HUES64 (cell line): ENCODE data around the gene IFFO2.

ENCODE experiments used
- H3K27ac ChIP-seq: 2 replicates; pipeline ENCODE4 v1.7.0; 2013; ENCODE audit warnings: low read depth, low read length, inconsistent platforms
- H3K27me3 ChIP-seq: 2 replicates; pipeline ENCODE4 v1.6.1; 2013; ENCODE audit warnings: mild to moderate bottlenecking, low read length; ENCODE audit not compliant: insufficient read depth
- H3K36me3 ChIP-seq: 2 replicates; pipeline ENCODE4 v1.6.1; 2013; ENCODE audit warnings: mild to moderate bottlenecking, low read length; ENCODE audit not compliant: insufficient read depth
- H3K4me1 ChIP-seq: 2 replicates; pipeline ENCODE4 v1.6.1; 2013; ENCODE audit warnings: mild to moderate bottlenecking, low read length, moderate library complexity; ENCODE audit not compliant: insufficient read depth
- H3K4me3 ChIP-seq: 2 replicates; pipeline ENCODE4 v1.5.1; 2013; ENCODE audit warnings: mild to moderate bottlenecking, low read length, moderate library complexity
- H3K9ac ChIP-seq: 2 replicates; pipeline ENCODE4 v1.6.1; 2013; ENCODE audit warnings: mild to moderate bottlenecking, low read depth, low read length
- H3K9me3 ChIP-seq: 2 replicates; pipeline ENCODE4 v1.6.1; 2013; ENCODE audit warnings: low read depth, low read length; ENCODE audit not compliant: insufficient read depth
- WGBS: fragments of 150-250, 120-280 bp; methylation state at CpG from one replicate; pipeline ENCODE4 v1.1.7; 2013; ENCODE audit warnings: missing lambda C conversion rate; 5-methylcytosine and 5-hydroxymethylcytosine counted together

Gene IFFO2

DNA sequence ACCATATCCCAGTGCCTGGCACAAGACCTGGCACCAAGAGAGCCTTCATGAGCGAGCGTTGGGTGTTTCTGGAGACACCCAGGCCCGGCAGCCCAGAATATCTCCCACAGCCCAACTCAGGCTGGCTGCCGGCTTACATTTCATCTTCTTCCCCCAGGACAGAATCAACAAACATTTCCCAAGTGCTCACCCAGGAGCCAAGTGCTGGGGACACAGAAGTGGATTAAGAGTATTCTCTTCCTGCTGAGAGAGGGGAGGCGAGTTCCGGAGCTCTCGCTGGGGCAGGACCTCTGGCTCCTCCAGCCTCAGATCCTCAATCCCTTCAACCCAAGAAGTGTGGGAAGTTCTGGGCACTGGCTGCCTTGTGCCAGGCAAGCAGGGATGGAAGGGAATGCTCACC lies 23.6 kb downstream of the IFFO2 start:
- H3K4me1 ChIP-seq, result peaks cover 12% of the 10 kb centered on the region; the same call in 1 of the 2 replicates
- H3K9ac ChIP-seq, result no peak overlapping the region
- H3K4me3 ChIP-seq, result no peak overlapping the region
- H3K27me3 ChIP-seq, result no peaks in the 10 kb centered on the region
- no peaks in the 10 kb centered on the region for H3K36me3 ChIP-seq
- H3K27ac ChIP-seq, result no peak overlapping the region
- 54% methylated on average over 7 of the region's 7 CpGs for WGBS
- no peaks in the 10 kb centered on the region for H3K9me3 ChIP-seq

DNA sequence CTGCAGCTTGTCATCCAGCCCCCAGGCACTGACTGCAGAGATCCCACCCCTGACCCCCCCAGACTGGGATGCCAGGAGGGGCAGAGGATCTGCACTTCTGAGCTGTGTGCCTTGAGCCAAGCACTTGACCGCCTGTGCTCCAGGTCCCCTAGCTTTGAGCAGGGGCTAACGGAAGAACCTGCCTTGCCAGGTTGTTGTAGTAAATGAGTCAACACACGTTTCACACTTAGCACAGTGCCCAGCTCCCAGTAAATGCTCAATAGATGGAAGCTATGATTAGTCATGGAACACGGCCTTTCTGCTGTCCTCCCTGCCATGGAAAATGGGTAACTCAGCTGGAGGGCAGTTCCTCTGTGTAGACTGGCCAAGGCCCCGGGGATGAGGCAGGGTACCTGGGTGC lies 24.1 kb downstream of the IFFO2 start:
- Histone ChIP-seq H3K9ac (no peak overlapping the region), H3K27me3 (no peaks in the 10 kb centered on the region), H3K4me1 (peaks cover 12% of the 10 kb centered on the region; the same call in 1 of the 2 replicates), H3K36me3 (no peaks in the 10 kb centered on the region), H3K9me3 (no peaks in the 10 kb centered on the region), H3K27ac (no peak overlapping the region), H3K4me3 (no peak overlapping the region)
- WGBS, result 69% methylated on average over 5 of the region's 5 CpGs

- Histone ChIP-seq H3K27ac (no peak overlapping the region), H3K9ac (no peak overlapping the region), H3K9me3 (no peaks in the 10 kb centered on the region), H3K27me3 (no peaks in the 10 kb centered on the region), H3K4me1 (peaks cover 12% of the 10 kb centered on the region; the same call in 1 of the 2 replicates), H3K36me3 (no peaks in the 10 kb centered on the region), H3K4me3 (no peak overlapping the region)
- 86% methylated on average over 10 of the region's 10 CpGs for WGBS
Measured at GRCh38 chr1:18931730-18932129, 24.7 kb downstream of the IFFO2 start.

DNA sequence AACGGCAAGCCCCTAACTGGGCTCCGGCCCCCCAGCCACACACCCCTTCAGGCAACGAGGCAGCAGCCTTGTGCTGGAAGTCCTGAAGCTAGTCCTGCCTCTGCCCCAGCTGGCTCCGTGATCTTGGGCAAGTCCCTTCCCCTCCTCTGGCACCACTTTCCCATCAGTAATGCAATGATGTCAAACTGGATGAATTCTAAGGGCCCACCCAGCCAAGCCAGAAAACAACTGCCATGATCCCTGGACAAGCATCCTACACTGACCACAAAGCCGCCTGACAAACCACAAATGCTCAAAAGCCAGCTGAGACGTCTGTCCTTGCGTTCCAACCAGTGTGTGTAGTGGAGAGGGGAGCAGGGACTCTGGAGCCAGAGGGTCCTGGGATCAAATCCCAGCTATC lies 26.8 kb downstream of the IFFO2 start:
- peaks cover 8% of the 10 kb centered on the region; the same call in 1 of the 2 replicates for H3K4me1 ChIP-seq
- H3K27ac ChIP-seq, result no peak overlapping the region
- H3K36me3 ChIP-seq, result no peaks in the 10 kb centered on the region
- no peak overlapping the region for H3K9ac ChIP-seq
- H3K9me3 ChIP-seq, result no peaks in the 10 kb centered on the region
- WGBS, result 82% methylated on average over 7 of the region's 7 CpGs
- H3K4me3 ChIP-seq, result no peak overlapping the region
- no peaks in the 10 kb centered on the region for H3K27me3 ChIP-seq

- H3K4me1 ChIP-seq, result peaks cover 8% of the 10 kb centered on the region; the same call in 1 of the 2 replicates
Measured at GRCh38 chr1:18928985-18929384, 27.5 kb downstream of the IFFO2 start.

DNA sequence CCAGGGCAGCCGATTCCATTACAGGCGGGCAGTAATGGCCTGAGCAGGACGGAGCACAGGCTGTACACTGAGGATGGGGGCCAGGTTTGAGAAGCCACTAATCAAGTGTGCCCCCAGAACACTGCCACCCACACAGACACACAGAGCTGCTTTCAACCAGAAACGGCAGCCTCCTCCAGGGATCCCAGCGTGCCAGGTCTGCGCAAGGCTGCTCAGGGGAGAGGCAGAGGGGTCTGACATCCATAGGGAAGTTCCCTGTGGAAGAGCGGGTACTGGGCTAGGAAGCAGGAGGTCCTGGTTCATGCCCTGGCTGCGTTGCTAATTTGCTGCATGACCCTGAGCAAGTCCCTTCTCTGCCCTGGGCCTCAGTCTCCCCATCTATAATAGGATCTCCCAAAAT lies 28.1 kb downstream of the IFFO2 start:
- no peaks in the 10 kb centered on the region for H3K27me3 ChIP-seq

More at GRCh38 chr1:18928985-18929384, 27.5 kb downstream of the IFFO2 start:
- H3K36me3 ChIP-seq, result no peaks in the 10 kb centered on the region
- H3K4me3 ChIP-seq, result no peak overlapping the region
- H3K9me3 ChIP-seq, result no peaks in the 10 kb centered on the region
- 85% methylated on average over 6 of the region's 6 CpGs for WGBS
- no peaks in the 10 kb centered on the region for H3K27me3 ChIP-seq
- H3K27ac ChIP-seq, result no peak overlapping the region
- no peak overlapping the region for H3K9ac ChIP-seq

DNA sequence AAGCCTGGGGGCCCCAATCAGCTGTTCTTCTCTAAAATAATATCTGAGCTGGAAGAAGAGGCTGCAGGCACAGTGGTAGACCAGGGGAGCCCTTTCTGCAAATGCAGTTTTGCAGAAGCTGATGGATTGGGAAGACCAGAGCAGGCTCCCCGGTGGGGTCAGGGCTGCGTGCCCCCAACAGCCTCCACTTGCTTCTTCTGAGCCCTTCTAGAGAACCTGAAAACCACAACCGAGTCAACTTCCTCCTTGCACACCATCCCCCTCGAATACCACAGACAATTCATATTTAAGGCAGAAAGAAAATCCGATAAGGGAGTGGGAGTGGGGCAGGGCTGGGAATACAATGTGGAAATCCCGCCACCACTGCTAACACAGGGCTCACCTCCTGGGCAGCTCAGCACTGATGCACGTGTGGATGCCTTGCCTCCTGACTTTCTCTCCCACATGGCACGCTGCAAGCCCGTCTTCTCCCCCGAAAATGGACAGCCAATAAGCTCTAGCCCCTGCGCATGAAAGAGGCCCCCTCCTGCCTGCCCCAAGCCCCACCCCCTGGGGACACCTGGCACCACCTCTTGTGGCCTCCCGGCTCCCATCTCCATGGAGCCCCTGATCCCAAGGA lies 28.7 kb downstream of the IFFO2 start:
- H3K27ac ChIP-seq, result no peak overlapping the region
- H3K9me3 ChIP-seq, result no peaks in the 10 kb centered on the region
- H3K4me1 ChIP-seq, result peaks cover 10% of the 10 kb centered on the region; the same call in 1 of the 2 replicates
- no peaks in the 10 kb centered on the region for H3K27me3 ChIP-seq
- H3K36me3 ChIP-seq, result no peaks in the 10 kb centered on the region
- H3K9ac ChIP-seq, result no peak overlapping the region
- 73% methylated on average over 12 of the region's 12 CpGs for WGBS
- no peak overlapping the region for H3K4me3 ChIP-seq

More for the DNA sequence above, 28.1 kb downstream of the IFFO2 start:
- Histone ChIP-seq H3K9ac (no peak overlapping the region), H3K27ac (no peak overlapping the region), H3K4me3 (no peak overlapping the region), H3K4me1 (peaks cover 8% of the 10 kb centered on the region; the same call in 1 of the 2 replicates), H3K36me3 (no peaks in the 10 kb centered on the region), H3K9me3 (no peaks in the 10 kb centered on the region)
- WGBS, result 89% methylated on average over 8 of the region's 8 CpGs

DNA sequence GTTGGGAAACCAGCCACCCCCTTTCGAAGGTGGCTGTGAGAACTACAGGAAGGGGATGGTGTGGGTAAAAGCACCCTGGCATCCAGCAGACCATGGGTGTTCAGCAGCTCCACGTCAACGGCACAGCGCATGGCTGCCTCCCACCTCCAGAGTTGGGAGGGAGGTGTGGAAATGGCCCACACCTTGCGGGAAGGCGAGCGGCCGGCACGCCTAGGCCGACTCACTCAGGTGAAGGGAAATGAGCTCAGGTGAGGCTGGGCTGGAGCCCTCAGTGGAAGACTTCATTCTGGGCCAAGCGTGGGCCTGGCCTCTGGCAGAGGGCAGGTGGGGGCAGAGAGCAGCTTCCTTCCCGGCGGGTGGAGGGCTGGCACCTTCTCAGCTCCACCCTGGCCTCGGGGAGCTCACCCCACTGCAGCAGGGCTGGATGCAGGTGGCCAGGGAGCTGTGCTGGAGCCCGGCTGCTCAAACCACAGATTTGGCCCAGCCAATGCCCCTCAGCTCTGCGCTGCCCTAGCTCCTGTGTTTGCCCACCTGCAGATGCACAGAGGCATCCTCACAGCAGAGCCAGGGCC lies 29.3 kb downstream of the IFFO2 start:
- no peak overlapping the region for H3K4me3 ChIP-seq
- H3K9ac ChIP-seq, result no peak overlapping the region
- no peaks in the 10 kb centered on the region for H3K27me3 ChIP-seq
- H3K4me1 ChIP-seq, result peaks cover 12% of the 10 kb centered on the region
- H3K36me3 ChIP-seq, result no peaks in the 10 kb centered on the region
- 91% methylated on average over 16 of the region's 16 CpGs for WGBS
- no peak overlapping the region; the same call in 1 of the 2 replicates for H3K27ac ChIP-seq
- H3K9me3 ChIP-seq, result no peaks in the 10 kb centered on the region

DNA sequence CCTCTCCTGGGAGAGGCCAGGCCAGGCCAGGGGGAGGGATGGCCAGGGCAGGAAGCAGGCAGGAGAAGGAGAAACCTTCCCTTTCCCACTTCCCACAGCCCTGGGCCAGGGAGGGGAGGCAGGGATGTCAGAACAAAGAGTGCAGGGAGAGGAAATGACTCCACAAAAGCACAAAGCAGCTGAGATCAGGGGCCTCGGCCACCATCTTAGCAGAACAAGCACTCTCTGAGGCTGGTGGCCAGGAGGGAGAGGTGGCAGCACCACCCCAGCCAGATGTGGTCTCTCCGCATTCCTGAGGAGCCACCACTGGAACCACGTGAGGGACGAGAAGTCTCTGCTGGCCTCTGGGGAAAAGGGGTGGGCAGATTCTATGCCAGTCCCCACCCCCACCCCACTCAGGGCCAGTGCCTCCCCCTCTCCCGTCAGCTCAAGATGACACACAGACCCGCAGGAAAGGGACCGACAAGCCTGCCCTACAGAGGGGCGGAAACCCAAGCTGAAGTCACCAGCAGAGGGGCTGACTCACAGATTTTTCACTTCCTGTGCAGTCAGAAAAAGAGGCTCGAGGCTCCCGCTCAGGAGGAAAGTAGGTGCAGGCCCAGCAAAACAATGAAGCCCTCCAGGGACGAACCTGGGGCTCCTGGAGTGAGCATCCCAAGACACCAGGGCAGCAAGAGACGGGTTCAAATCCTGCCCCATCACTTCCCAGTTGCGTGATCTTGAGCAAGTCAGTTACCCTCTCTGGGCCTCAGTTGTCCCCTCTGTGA lies 30.0 kb downstream of the IFFO2 start:
- no peak overlapping the region for H3K9ac ChIP-seq
- H3K27ac ChIP-seq, result peak overlapping the region; percentile 30; the same call in 1 of the 2 replicates
- H3K36me3 ChIP-seq, result no peaks in the 10 kb centered on the region
- H3K4me1 ChIP-seq, result peaks cover 13% of the 10 kb centered on the region
- H3K4me3 ChIP-seq, result no peak overlapping the region
- no peaks in the 10 kb centered on the region for H3K27me3 ChIP-seq
- H3K9me3 ChIP-seq, result no peaks in the 10 kb centered on the region
- 72% methylated on average over 13 of the region's 13 CpGs for WGBS

GRCh38 chr1:18925279-18925678 lies 31.2 kb downstream of the IFFO2 start:
- WGBS, result 92% methylated on average over 9 of the region's 9 CpGs
- Histone ChIP-seq H3K9me3 (no peaks in the 10 kb centered on the region), H3K9ac (no peak overlapping the region), H3K27ac (no peak overlapping the region), H3K27me3 (no peaks in the 10 kb centered on the region), H3K4me1 (peaks cover 13% of the 10 kb centered on the region), H3K36me3 (no peaks in the 10 kb centered on the region), H3K4me3 (no peak overlapping the region)

- no peak overlapping the region for H3K27ac ChIP-seq
- 84% methylated on average over 11 of the region's 11 CpGs for WGBS
- H3K27me3 ChIP-seq, result no peaks in the 10 kb centered on the region
- H3K36me3 ChIP-seq, result no peaks in the 10 kb centered on the region
- H3K9me3 ChIP-seq, result no peaks in the 10 kb centered on the region
- peaks cover 13% of the 10 kb centered on the region for H3K4me1 ChIP-seq
- no peak overlapping the region for H3K4me3 ChIP-seq
- no peak overlapping the region for H3K9ac ChIP-seq
Measured at GRCh38 chr1:18924221-18924691, 32.2 kb downstream of the IFFO2 start.
